Fibroblast of lung (primary cell): ENCODE results near the gene LSM14B.

Experiments
- CTCF ChIP-seq, 2 donors: IDR thresholded peaks in 1 of 2; conservative IDR thresholded peaks in 1 of 2; 1 replicate in 1 of 2; 2 replicates in 1 of 2; pipeline ENCODE4 v1.5.1; 2011 to 2012; ENCODE audit warnings: low read length in 2 of 2, control low read depth in 1 of 2, inconsistent platforms in 1 of 2, low read depth in 1 of 2, mild to moderate bottlenecking in 1 of 2
- EZH2 ChIP-seq: IDR thresholded peaks from 2 replicates; pipeline ENCODE4 v1.5.1; 2012; ENCODE audit warnings: low read length, control low read depth, mild to moderate bottlenecking; ENCODE audit errors: missing control alignments

- TF ChIP-seq EZH2, result no peak
- TF ChIP-seq CTCF (conservative IDR thresholded peaks at IDR 0.05 in 1 of 2, IDR thresholded peaks at IDR 0.05 in 1 of 2; ENCODE audit: low read depth in 1 of 2, low read length in 2 of 2), result no peak
Measured at GRCh38 chr20:62150310-62150575, 28.0 kb downstream of the LSM14B start.
